H1 (cell line): Measurements from ENCODE around the gene TRIM14. TPM values are rescaled to one million over a fixed set of nuclear protein-coding genes. Genes with fewer than 3 reads are reported as not detected.

Source experiments
- CTCF ChIA-PET: fragments of 300-600 bp; sonication (Branson Sonifier 250); formaldehyde crosslinking; loops from one replicate; lab custom pipeline; 2021; ENCODE audit not compliant: partially characterized antibody; lab: Charles Lee
- POLR2A ChIA-PET: fragments of 300-600 bp; sonication (Branson Sonifier 250); formaldehyde crosslinking; loops from one replicate; lab custom pipeline; 2021; ENCODE audit warnings: inconsistent platforms; ENCODE audit not compliant: partially characterized antibody; lab: Charles Lee
- DNase-seq, 2 experiments: peaks; one replicate each; pipeline versions ENCODE4 v3.0.0 to v3.0.0-alpha.2; 2010 to 2022; ENCODE audit warnings: low spot score in 2 of 2, low read depth in 1 of 2, mixed read lengths in 1 of 2
- FAIRE-seq: peaks from 2 replicates; lab custom pipeline; 2011; peaks lifted over from hg19 to GRCh38; lab: Jason Lieb, UNC
- H2AFZ ChIP-seq: 2 replicates; pipeline ENCODE4 v1.8.1; 2012; ENCODE audit warnings: low read length, inconsistent platforms
- H2AK5ac ChIP-seq: 2 replicates; pipeline ENCODE4 v1.6.1; 2013; ENCODE audit warnings: low read depth, low read length
- H2BK120ac ChIP-seq: replicated peaks from 2 replicates; pipeline ENCODE3; 2013; ENCODE audit warnings: low read depth, low read length, inconsistent platforms
- H2BK12ac ChIP-seq: 2 replicates; pipeline ENCODE4 v1.6.1; 2013; ENCODE audit warnings: low read depth, low read length
- H2BK15ac ChIP-seq: 2 replicates; pipeline ENCODE4 v1.6.1; 2013; ENCODE audit warnings: low read length
- H2BK20ac ChIP-seq: 2 replicates; pipeline ENCODE4 v1.6.1; 2013; ENCODE audit warnings: low read length
- H2BK5ac ChIP-seq: 2 replicates; pipeline ENCODE4 v1.6.1; 2013; ENCODE audit warnings: low read depth, low read length
- H3K14ac ChIP-seq: 2 replicates; pipeline ENCODE4 v1.6.1; 2013; ENCODE audit warnings: inconsistent platforms; ENCODE audit not compliant: insufficient read length
- H3K18ac ChIP-seq: 2 replicates; pipeline ENCODE4 v1.6.1; 2013; ENCODE audit warnings: low read length; ENCODE audit errors: extremely low read depth
- H3K23ac ChIP-seq: 2 replicates; pipeline ENCODE4 v1.6.1; 2013; ENCODE audit warnings: inconsistent platforms; ENCODE audit not compliant: insufficient read length
- H3K23me2 ChIP-seq: 2 replicates; pipeline ENCODE4 v1.6.1; 2013; ENCODE audit warnings: low read depth, low read length
- H3K27ac ChIP-seq: 2 replicates; pipeline ENCODE4 v1.6.1; 2011; ENCODE audit warnings: low read depth, low read length, inconsistent platforms
- H3K27me3 ChIP-seq, 4 experiments: replicated peaks in 1 of 4; 1 replicate in 1 of 4; 2 replicates in 3 of 4; pipeline versions ENCODE4 v1.6.1 to v1.8.1; 2011 to 2013; ENCODE audit warnings: low read length in 3 of 4, mild to moderate bottlenecking in 3 of 4, inconsistent platforms in 2 of 4, mixed read lengths in 2 of 4, moderate library complexity in 1 of 4; ENCODE audit not compliant: control insufficient read depth in 3 of 4, insufficient read depth in 3 of 4; ENCODE audit errors: extremely low read depth in 1 of 4
- H3K36me3 ChIP-seq, 4 experiments: 2 replicates each; pipeline versions ENCODE4 v1.6.1 to v1.8.1; 2011 to 2013; ENCODE audit warnings: mild to moderate bottlenecking in 4 of 4, low read length in 3 of 4, moderate library complexity in 2 of 4, control low read depth in 1 of 4, inconsistent platforms in 1 of 4; ENCODE audit not compliant: insufficient read depth in 4 of 4, control insufficient read depth in 2 of 4
- H3K4ac ChIP-seq: replicated peaks from 2 replicates; pipeline ENCODE3; 2013; ENCODE audit warnings: low read length, low read depth, mixed read lengths, inconsistent platforms; ENCODE audit not compliant: insufficient read length
- H3K4me1 ChIP-seq, 4 experiments: replicated peaks in 1 of 4; 1 replicate in 1 of 4; 2 replicates in 3 of 4; pipeline versions ENCODE4 v1.6.1 to v1.8.1; 2011 to 2013; ENCODE audit warnings: low read length in 3 of 4, inconsistent platforms in 2 of 4, mixed read lengths in 1 of 4; ENCODE audit not compliant: insufficient read depth in 4 of 4, control insufficient read depth in 3 of 4
- H3K4me2 ChIP-seq, 2 experiments: 2 replicates each; pipeline versions ENCODE4 v1.6.1 to v1.8.1; 2011 to 2013; ENCODE audit warnings: low read depth in 2 of 2, low read length in 2 of 2, control low read depth in 1 of 2, inconsistent platforms in 1 of 2, mild to moderate bottlenecking in 1 of 2; ENCODE audit not compliant: insufficient read depth in 1 of 2
- H3K4me3 ChIP-seq, 4 experiments: fragments of 200-600, 300-600 bp in 1 of 4; sonication (generic), shearing (Covaris generic), sonication (Bioruptor Twin) in 1 of 4; 2 replicates each; pipeline versions ENCODE4 v1.5.1 to v1.8.1; 2011 to 2016; ENCODE audit warnings: low read length in 4 of 4, low read depth in 3 of 4, control low read depth in 2 of 4, inconsistent platforms in 2 of 4, mild to moderate bottlenecking in 2 of 4, mixed read lengths in 1 of 4, moderate library complexity in 1 of 4; ENCODE audit not compliant: insufficient read depth in 2 of 4; ENCODE audit errors: extremely low read depth in 1 of 4
- H3K56ac ChIP-seq: replicated peaks from 2 replicates; pipeline ENCODE3; 2013; ENCODE audit warnings: low read depth, mild to moderate bottlenecking, mixed read lengths, low read length, inconsistent platforms; ENCODE audit not compliant: insufficient read length
- H3K79me1 ChIP-seq: 2 replicates; pipeline ENCODE4 v1.6.1; 2013; ENCODE audit warnings: low read depth, low read length, control low read depth
- H3K79me2 ChIP-seq, 2 experiments: 2 replicates each; pipeline versions ENCODE4 v1.6.1 to v1.8.1; 2012 to 2013; ENCODE audit warnings: low read length in 2 of 2, mild to moderate bottlenecking in 2 of 2, inconsistent platforms in 1 of 2; ENCODE audit not compliant: insufficient read depth in 2 of 2, control insufficient read depth in 1 of 2
- H3K9ac ChIP-seq, 4 experiments: replicated peaks in 1 of 4; 1 replicate in 1 of 4; 2 replicates in 3 of 4; pipeline versions ENCODE4 v1.6.1 to v1.8.1; 2011 to 2013; ENCODE audit warnings: low read depth in 3 of 4, low read length in 3 of 4, control low read depth in 2 of 4, mild to moderate bottlenecking in 2 of 4, moderate library complexity in 2 of 4, inconsistent platforms in 1 of 4; ENCODE audit errors: extremely low read depth in 1 of 4
- H3K9me3 ChIP-seq, 2 experiments: 2 replicates each; pipeline versions ENCODE4 v1.6.1 to v1.8.1; 2012 to 2013; ENCODE audit warnings: mild to moderate bottlenecking in 2 of 2, moderate library complexity in 2 of 2, control low read depth in 1 of 2, inconsistent platforms in 1 of 2, low read depth in 1 of 2, low read length in 1 of 2, mixed read lengths in 1 of 2; ENCODE audit not compliant: insufficient read depth in 2 of 2
- H4K20me1 ChIP-seq, 2 experiments: replicated peaks in 1 of 2; 2 replicates each; pipeline versions ENCODE3 to v1.8.1; 2011 to 2013; ENCODE audit warnings: inconsistent platforms in 2 of 2, low read length in 2 of 2, mild to moderate bottlenecking in 1 of 2; ENCODE audit not compliant: insufficient read depth in 2 of 2, control insufficient read depth in 1 of 2
- H4K5ac ChIP-seq: 2 replicates; pipeline ENCODE4 v1.6.1; 2013; ENCODE audit warnings: low read length, low read depth, mixed read lengths, inconsistent platforms; ENCODE audit not compliant: insufficient read length
- H4K8ac ChIP-seq: 2 replicates; pipeline ENCODE4 v1.8.0; 2013; ENCODE audit warnings: mild to moderate bottlenecking, moderate library complexity, low read length, inconsistent platforms; ENCODE audit not compliant: insufficient read depth; ENCODE audit errors: extremely low read depth
- H4K91ac ChIP-seq: replicated peaks from 2 replicates; pipeline ENCODE3; 2013; ENCODE audit warnings: low read length, mixed read lengths, inconsistent platforms; ENCODE audit not compliant: insufficient read length
- CEBPB ChIP-seq: IDR thresholded peaks from 2 replicates; pipeline ENCODE4 v1.6.1; 2012; ENCODE audit warnings: low read depth, low read length
- CTCF ChIP-seq, 3 experiments: IDR thresholded peaks; 1 replicate in 2 of 3; 2 replicates in 1 of 3; pipeline versions ENCODE4 v1.5.1 to v1.6.1; 2011; ENCODE audit warnings: low read length in 3 of 3, mild to moderate bottlenecking in 3 of 3, inconsistent platforms in 2 of 3, low read depth in 1 of 3, moderate library complexity in 1 of 3; ENCODE audit not compliant: insufficient read depth in 1 of 3; ENCODE audit errors: control extremely low read depth in 1 of 3
- E2F6 ChIP-seq: IDR thresholded peaks from 2 replicates; pipeline ENCODE4 v1.6.1; 2012; ENCODE audit warnings: inconsistent platforms
- RAD21 ChIP-seq, 2 experiments: IDR thresholded peaks in 1 of 2; conservative IDR thresholded peaks in 1 of 2; 2 replicates each; pipeline ENCODE4 v1.6.1; 2011; ENCODE audit warnings: low read depth in 2 of 2, low read length in 2 of 2, improper control_type of control experiment in 1 of 2, inconsistent platforms in 1 of 2, mild to moderate bottlenecking in 1 of 2, moderate library complexity in 1 of 2
- WGBS, 2 experiments: shearing (Covaris generic) in 1 of 2; methylation state at CpG; one replicate each; pipeline versions ENCODE4 v1.1.6 to v1.1.7; 2013 to 2015; ENCODE audit warnings: low lambda C conversion rate in 2 of 2, mixed read lengths in 2 of 2, inconsistent platforms in 1 of 2, low coverage in 1 of 2, missing lambda C conversion rate in 1 of 2; ENCODE audit not compliant: insufficient replicate concordance in 2 of 2, insufficient coverage in 1 of 2, insufficient read length in 1 of 2; ENCODE audit errors: extremely low coverage in 1 of 2, missing lambda C conversion rate in 1 of 2; 5-methylcytosine and 5-hydroxymethylcytosine counted together
- polyA plus RNA-seq, 7 experiments: library from polyadenylated mRNA; depleted of rRNA in 3 of 7; stranded (reverse) in 5 of 7; unstranded in 2 of 7; fragments of >200 nt in 5 of 7; fragments of 200-250 nt in 2 of 7; gene quantifications; 1 replicate in 5 of 7; 2 replicates in 1 of 7; 4 replicates in 1 of 7; pipeline versions ENCODE4 v1.2.1 to v1.2.3, GENCODE V29; 2011 to 2013; ENCODE audit warnings: missing spikeins in 2 of 7, mixed read lengths in 2 of 7
- total RNA-seq: library from RNA; stranded (reverse); fragmentation: NEBNext Ultra II Directional; extraction: Animal tissue kit (Norgen Biotek cat#: 25700); gene quantifications from 2 replicates; pipeline ENCODE4 v1.2.1, GENCODE V29; 2021

TRIM14 gene
- total and polyA plus RNA-seq, 2 of the 8 experiments (the other 6 are each of a cell fraction or from before 2014, with no cell fraction given): 9.2 to 19.4 TPM

- Histone ChIP-seq H3K9ac (no peak overlapping the region), H4K20me1 (peaks cover 1 to 6% of the 10 kb centered on the region in 2 experiments), H3K14ac (no peak overlapping the region), H3K23ac (no peak overlapping the region), H3K4me2 (no peak overlapping the region), H3K36me3 (no peaks in the 10 kb centered on the region; a peak in 1 of 8 replicates), H2BK5ac (peak overlapping the region; percentile 56; the same call in 1 of the 2 replicates), H3K23me2 (no peaks in the 10 kb centered on the region), H3K4me1 (peaks cover 0 to 11% (median 6%) of the 10 kb centered on the region in 4 experiments; a peak in 4 of 7 replicates), H2BK120ac (no peak overlapping the region), H4K91ac (no peak overlapping the region), H3K27me3 (no peaks in the 10 kb centered on the region), H3K4ac (peak overlapping the region; percentile 19), H2AK5ac (no peak overlapping the region), H3K79me2 (no peaks in the 10 kb centered on the region; a peak in 1 of 4 replicates), H2AFZ (no peak overlapping the region), H2BK12ac (no peak overlapping the region), H2BK15ac (0 out of 2 replicates have a peak overlapping the region, but pooled peaks have one; percentile 61), H3K79me1 (0 out of 2 replicates have a peak, but pooled peaks cover 3% of the 10 kb centered on the region), H3K4me3 (no peak overlapping the region), H3K56ac (no peak overlapping the region), H2BK20ac (no peak overlapping the region), H3K9me3 (no peaks in the 10 kb centered on the region), H3K27ac (no peak overlapping the region), H3K18ac (0 out of 2 replicates have a peak overlapping the region, but pooled peaks have one; percentile 65), H4K8ac (no peak overlapping the region), H4K5ac (no peak overlapping the region)
- FAIRE-seq: peak; percentile 19
- ChIA-PET CTCF (interaction anchor here (0.6 to 2.4 kb wide), 45 partner anchors 10 to 401 kb away, joined by 3 to 29 read pairs (median 4); partner anchors contain the start of gene CORO2A), POLR2A (interaction anchor here (0.6 to 1.3 kb wide), 3 partner anchors 17 to 191 kb away, joined by 3 to 4 read pairs (median 4); partner anchors contain the start of gene TBC1D2)
- TF ChIP-seq CTCF (IDR thresholded peaks at IDR 0.05; ENCODE audit: control extremely low read depth in 1 of 3, insufficient read depth in 1 of 3, low read depth in 1 of 3, low read length in 3 of 3) (peak; percentile 68 to 92 (median 86)), E2F6 (0 out of 2 replicates have a peak, but pooled peaks have one; percentile 16), CEBPB (no peak), RAD21 (IDR thresholded peaks at IDR 0.05 in 1 of 2, conservative IDR thresholded peaks at IDR 0.05 in 1 of 2; ENCODE audit: low read depth in 2 of 2, low read length in 2 of 2) (peak; percentile 94 to 95)
- peak in 1 of 2 experiments; percentile 94 for DNase-seq
- WGBS, 2 experiments: 28% methylated on average over 13 of the region's 13 CpGs; no CpG with 5 or more reads in 1 of the 2 experiments
These were observed 44.7 kb downstream of the TRIM14 start for GRCh38 chr9:98074115-98074990.
